Stimulated activated CD4-positive, alpha-beta T cell treated with anti-CD3 and anti-CD28 coated beads, Interleukin-12 subunit alpha, Interleukin-12 subunit beta, amount 100 ng/mL, for 4 hours (primary cell): Measurements from ENCODE around the gene RILP.

ENCODE experiments used
- DNase-seq: peaks from one replicate; pipeline ENCODE4 v3.0.0-alpha.2; 2020

RILP gene

GRCh38 chr17:1597861-1598342 lies 51.8 kb downstream of the RILP start:
- DNase-seq, result no peak
